Measurements from ENCODE around the gene GALNTL6. TPM values are rescaled to one million over a fixed set of nuclear protein-coding genes. Genes with fewer than 3 reads are reported as not detected.

Gene GALNTL6
- total RNA-seq, 2 donors from 2014 or later = 0.19 to 0.20 TPM

DNA sequence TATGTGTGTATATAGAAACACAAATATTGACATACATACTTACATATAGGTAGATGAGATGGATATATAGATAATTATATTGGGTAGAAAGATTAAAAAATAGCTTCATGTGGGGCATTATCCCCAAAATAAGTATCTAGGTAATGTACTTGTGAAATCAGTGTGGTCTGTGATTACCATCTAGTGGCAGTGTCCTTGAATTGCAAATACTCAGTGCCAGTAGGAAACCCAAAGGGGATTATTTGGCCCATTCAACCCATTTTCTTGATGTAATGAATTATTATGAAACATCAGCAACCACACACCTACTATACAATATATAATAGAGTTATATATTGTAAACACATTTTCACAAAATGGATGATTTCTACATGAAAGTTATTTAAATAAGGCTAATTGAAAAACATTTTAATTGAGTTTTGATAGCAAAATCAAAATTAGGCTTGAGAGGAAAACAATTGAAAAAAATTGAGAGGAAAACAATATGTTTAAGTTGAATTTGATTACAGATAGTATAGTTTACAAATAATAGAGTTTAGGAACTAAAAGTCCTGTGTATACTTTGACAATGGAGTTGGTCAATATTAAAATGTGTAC is 389.4 kb downstream of the GALNTL6 start:
- no peak overlapping the region for H3K27ac ChIP-seq
- no peaks in the 10 kb centered on the region for H3K36me3 ChIP-seq
- H3K4me3 ChIP-seq = no peak overlapping the region
- no peak for DNase-seq
- H3K27me3 ChIP-seq = no peaks in the 10 kb centered on the region
- peak; percentile 36 for TF ChIP-seq CTCF (IDR thresholded peaks at IDR 0.05)
- intact Hi-C loops (cut with DNase I) = no loop called here
- H3K4me1 ChIP-seq = no peaks in the 10 kb centered on the region
- H3K9ac ChIP-seq (ENCODE audit: low read depth in 2 of 2, low read length in 2 of 2) = no peak overlapping the region
- no peaks in the 10 kb centered on the region for H3K9me3 ChIP-seq

- intact Hi-C loops (cut with DNase I) = no loop called here
Measured at GRCh38 chr4:172207258-172207657, 394.1 kb downstream of the GALNTL6 start.

DNA sequence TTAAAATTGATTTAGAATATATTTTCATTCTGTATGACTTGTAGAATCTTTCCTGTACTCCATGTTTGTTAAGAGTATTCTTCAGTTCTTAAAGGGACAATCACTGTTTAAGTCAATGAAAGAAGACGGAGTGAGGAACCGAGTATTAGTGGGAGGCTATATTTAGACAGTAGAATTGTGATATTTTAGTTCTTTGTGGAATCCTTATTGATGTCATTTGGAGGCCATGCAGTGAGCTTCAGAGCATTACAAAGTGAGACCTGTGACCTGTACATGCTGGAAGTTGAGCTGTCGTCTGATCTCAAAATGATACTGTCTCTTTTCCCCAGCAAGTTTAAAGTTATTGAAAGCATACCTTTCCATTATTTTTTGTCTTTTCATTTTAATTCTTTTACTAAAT is 394.7 kb downstream of the GALNTL6 start:
- Histone ChIP-seq H3K4me1 (no peaks in the 10 kb centered on the region), H3K9me3 (no peaks in the 10 kb centered on the region), H3K27ac (no peak overlapping the region), H3K36me3 (no peaks in the 10 kb centered on the region), H3K9ac (ENCODE audit: low read depth in 2 of 2, low read length in 2 of 2) (no peak overlapping the region), H3K4me3 (no peak overlapping the region), H3K27me3 (no peaks in the 10 kb centered on the region)
- no peak for DNase-seq
- intact Hi-C loops (cut with DNase I) = no loop called here
- no peak for TF ChIP-seq CTCF (IDR thresholded peaks at IDR 0.05)

More at GRCh38 chr4:172207258-172207657, 394.1 kb downstream of the GALNTL6 start:
- no peak overlapping the region for H3K9ac ChIP-seq (ENCODE audit: low read depth in 2 of 2, low read length in 2 of 2)
- H3K4me1 ChIP-seq = no peaks in the 10 kb centered on the region
- H3K36me3 ChIP-seq = no peaks in the 10 kb centered on the region
- no peak for TF ChIP-seq CTCF (IDR thresholded peaks at IDR 0.05)
- no peak for DNase-seq
- H3K9me3 ChIP-seq = no peaks in the 10 kb centered on the region
- H3K4me3 ChIP-seq = no peak overlapping the region
- H3K27ac ChIP-seq = no peak overlapping the region
- no peaks in the 10 kb centered on the region for H3K27me3 ChIP-seq

DNA sequence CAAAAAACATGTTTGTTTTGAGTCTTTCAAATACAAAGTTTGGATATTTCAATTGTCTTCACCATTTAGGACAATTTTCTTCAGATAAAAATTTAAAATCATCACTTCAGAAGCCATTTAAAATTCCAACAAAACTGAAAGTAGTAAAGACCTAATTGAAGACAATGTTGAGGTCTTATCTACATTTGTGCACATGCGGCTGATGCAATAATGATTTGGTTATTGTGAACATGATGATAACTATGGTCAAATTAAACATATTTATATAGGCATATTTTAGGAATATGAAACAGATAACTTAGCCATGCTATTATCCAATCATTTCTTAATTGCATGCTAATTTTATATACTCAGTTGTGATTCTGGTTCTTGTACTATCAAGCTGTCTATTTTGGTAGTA is 407.5 kb downstream of the GALNTL6 start:
- Histone ChIP-seq H3K4me1 (no peaks in the 10 kb centered on the region), H3K36me3 (no peaks in the 10 kb centered on the region), H3K9ac (ENCODE audit: low read depth in 2 of 2, low read length in 2 of 2) (no peak overlapping the region), H3K4me3 (no peak overlapping the region), H3K27ac (no peak overlapping the region), H3K27me3 (no peaks in the 10 kb centered on the region), H3K9me3 (no peaks in the 10 kb centered on the region)
- no peak for DNase-seq
- intact Hi-C loops (cut with DNase I) = no loop called here
- no peak for TF ChIP-seq CTCF (IDR thresholded peaks at IDR 0.05)

DNA sequence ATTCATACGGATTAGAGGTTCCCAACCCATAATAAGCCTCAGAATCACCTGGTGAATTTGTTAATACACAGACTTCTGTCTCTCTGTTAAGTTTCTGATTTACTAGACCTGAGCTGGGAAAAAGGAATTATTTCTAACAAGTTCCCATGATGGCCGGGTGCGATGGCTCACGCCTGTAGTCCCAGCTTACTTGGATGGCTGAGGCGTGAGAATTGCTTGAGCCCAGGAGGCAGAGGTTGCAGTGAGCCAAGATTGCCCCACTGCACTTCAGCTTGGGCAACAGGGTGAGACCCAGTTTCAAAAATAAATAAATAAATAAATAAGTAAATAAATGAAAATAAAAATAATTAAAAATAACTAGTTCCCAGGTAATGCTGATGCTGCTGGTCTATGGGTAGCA is 412.3 kb downstream of the GALNTL6 start:
- DNase-seq = no peak
- Histone ChIP-seq H3K4me1 (no peaks in the 10 kb centered on the region), H3K9me3 (no peaks in the 10 kb centered on the region), H3K9ac (ENCODE audit: low read depth in 2 of 2, low read length in 2 of 2) (no peak overlapping the region), H3K27ac (no peak overlapping the region), H3K36me3 (no peaks in the 10 kb centered on the region), H3K27me3 (no peaks in the 10 kb centered on the region), H3K4me3 (no peak overlapping the region)
- no peak for TF ChIP-seq CTCF (IDR thresholded peaks at IDR 0.05)
- intact Hi-C loops (cut with DNase I) = no loop called here
